GM23338 (cell line): ENCODE results near the gene CCDC3. TPM values are rescaled to one million over a fixed set of nuclear protein-coding genes. Genes with fewer than 3 reads are reported as not detected.

ENCODE experiments used
- ATAC-seq: fragments of 200-7000 bp; cut with Tn5 transposase; 3 replicates; pipeline ENCODE4 v1.9.1; 2020
- DNase-seq: peaks from one replicate; pipeline ENCODE4 v3.0.0-alpha.2; 2015; ENCODE audit warnings: low spot score
- H2AFZ ChIP-seq: fragments of 200-600 bp; sonication (generic); 2 replicates; pipeline ENCODE4 v1.8.0; 2016; ENCODE audit warnings: antibody characterized with exemption, mild to moderate bottlenecking, moderate library complexity
- H3F3A ChIP-seq: fragments of 200-600 bp; sonication (generic); replicated peaks from 2 replicates; pipeline ENCODE4 v1.8.0; 2017; ENCODE audit warnings: antibody characterized with exemption, mixed run types, low read depth
- H3K27ac ChIP-seq: fragments of 200-600 bp; sonication (generic); 2 replicates; pipeline ENCODE4 v1.6.1; 2016; ENCODE audit warnings: low read depth
- H3K27me3 ChIP-seq: fragments of 200-600 bp; sonication (generic); 2 replicates; pipeline ENCODE4 v1.8.0; 2016; ENCODE audit warnings: mild to moderate bottlenecking, mixed run types, moderate library complexity; ENCODE audit not compliant: insufficient read depth
- H3K36me3 ChIP-seq: fragments of 200-600 bp; sonication (generic); 2 replicates; pipeline ENCODE4 v1.8.0; 2016; ENCODE audit warnings: mild to moderate bottlenecking; ENCODE audit not compliant: insufficient read depth
- H3K4me1 ChIP-seq: fragments of 200-600 bp; sonication (generic); 2 replicates; pipeline ENCODE4 v1.8.0; 2016; ENCODE audit warnings: mild to moderate bottlenecking, moderate library complexity; ENCODE audit not compliant: insufficient read depth
- H3K4me2 ChIP-seq: fragments of 200-600 bp; sonication (generic); 2 replicates; pipeline ENCODE4 v1.7.1; 2017; ENCODE audit warnings: mixed run types
- H3K4me3 ChIP-seq: fragments of 200-600 bp; sonication (generic); 2 replicates; pipeline ENCODE4 v1.6.1; 2016; ENCODE audit warnings: mixed run types
- H3K79me2 ChIP-seq: fragments of 200-600 bp; sonication (generic); replicated peaks from 2 replicates; pipeline ENCODE4 v1.8.0; 2017; ENCODE audit warnings: mild to moderate bottlenecking; ENCODE audit not compliant: insufficient read depth
- H3K9me2 ChIP-seq: fragments of 200-600 bp; sonication (generic); 2 replicates; pipeline ENCODE4 v1.8.0; 2017; ENCODE audit not compliant: insufficient read depth
- H4K20me1 ChIP-seq: fragments of 200-600 bp; sonication (generic); replicated peaks from 2 replicates; pipeline ENCODE4 v1.8.0; 2017; ENCODE audit warnings: mild to moderate bottlenecking; ENCODE audit not compliant: insufficient read depth
- H3K27ac Mint-ChIP-seq: 2 replicates; pipeline ENCODE4 v1.8.0; 2020; ENCODE audit warnings: inconsistent platforms, mild to moderate bottlenecking, moderate library complexity, mixed read lengths
- H3K27me3 Mint-ChIP-seq: 3 replicates; pipeline ENCODE4 v1.8.0; 2022; ENCODE audit warnings: low read depth, mild to moderate bottlenecking, moderate library complexity, mixed read lengths, inconsistent platforms; ENCODE audit not compliant: insufficient read depth, poor library complexity
- H3K36me3 Mint-ChIP-seq: 3 replicates; pipeline ENCODE4 v1.8.0; 2021; ENCODE audit warnings: low read depth, mild to moderate bottlenecking, inconsistent platforms, moderate library complexity, mixed read lengths
- H3K4me1 Mint-ChIP-seq: 3 replicates; pipeline ENCODE4 v1.8.0; 2020; ENCODE audit warnings: mild to moderate bottlenecking, inconsistent platforms, mixed read lengths
- H3K4me3 Mint-ChIP-seq: 3 replicates; pipeline ENCODE4 v1.8.0; 2021; ENCODE audit warnings: moderate library complexity, mild to moderate bottlenecking, inconsistent platforms, mixed read lengths
- H3K9me3 Mint-ChIP-seq: 3 replicates; pipeline ENCODE4 v1.8.0; 2020; ENCODE audit warnings: moderate library complexity, mild to moderate bottlenecking, inconsistent platforms, mixed read lengths
- CREB1 ChIP-seq: fragments of 250-450 bp; sonication (Bioruptor Pico); IDR thresholded peaks from 2 replicates; pipeline ENCODE4 v1.5.0; 2020; ENCODE audit warnings: low read depth, mild to moderate bottlenecking, moderate library complexity
- CTCF ChIP-seq, 2 experiments: fragments of 200-600 bp in 1 of 2; sonication (generic) in 1 of 2; conservative IDR thresholded peaks; 2 replicates each; pipeline versions ENCODE4 v1.5.1 to v1.6.1; 2016 to 2017; ENCODE audit warnings: antibody characterized with exemption in 2 of 2, low read depth in 2 of 2, mild to moderate bottlenecking in 2 of 2, moderate library complexity in 1 of 2
- ETS1 ChIP-seq: IDR thresholded peaks from 2 replicates; pipeline ENCODE4 v1.6.1; 2016; ENCODE audit warnings: antibody characterized with exemption
- EZH2phosphoT487 ChIP-seq: fragments of 200-600 bp; sonication (generic); IDR thresholded peaks from one replicate; pipeline ENCODE4 v1.8.1; 2018; ENCODE audit warnings: antibody characterized with exemption; ENCODE audit not compliant: unreplicated experiment
- JUNB ChIP-seq: IDR thresholded peaks from one replicate; pipeline ENCODE4 v1.6.1; 2016; ENCODE audit warnings: antibody characterized with exemption; ENCODE audit not compliant: unreplicated experiment
- NANOG ChIP-seq: IDR thresholded peaks from 2 replicates; pipeline ENCODE4 v1.6.1; 2016; ENCODE audit warnings: antibody characterized with exemption, borderline replicate concordance
- REST ChIP-seq: IDR thresholded peaks from one replicate; pipeline ENCODE4 v1.6.1; 2018; ENCODE audit warnings: antibody characterized with exemption; ENCODE audit not compliant: unreplicated experiment
- STAT1 ChIP-seq: IDR thresholded peaks from one replicate; pipeline ENCODE4 v1.6.1; 2016; ENCODE audit warnings: antibody characterized with exemption; ENCODE audit not compliant: unreplicated experiment
- ZNF114 ChIP-seq: fragments of 250-450 bp; sonication (Bioruptor Pico); IDR thresholded peaks from 2 replicates; pipeline ENCODE4 v1.5.0; 2020; ENCODE audit warnings: mild to moderate bottlenecking, moderate library complexity
- ZNF331 ChIP-seq: fragments of 250-450 bp; sonication (Bioruptor Pico); IDR thresholded peaks from 2 replicates; pipeline ENCODE4 v1.5.0; 2020; ENCODE audit warnings: low read depth, mild to moderate bottlenecking, moderate library complexity
- polyA plus RNA-seq: library from polyadenylated mRNA; unstranded; fragments of >200 nt; fragmentation: Nextera tagmentation; extraction: Ambion mirVana; gene quantifications from 2 replicates; pipeline ENCODE4 v1.2.1, GENCODE V29; 2016
- total RNA-seq: library from RNA; depleted of rRNA; stranded (reverse); fragments of >200 nt; shearing (Covaris generic); gene quantifications from 2 replicates; pipeline ENCODE4 v1.2.3, GENCODE V29; 2014

Gene CCDC3
- total and polyA plus RNA-seq, 2 experiments from 2014 or later: 1.4 to 5.2 TPM

- H3K9me2 ChIP-seq: peaks cover 4% of the 10 kb centered on the region; the same call in 1 of the 2 replicates
- no peak overlapping the region for H3K4me3 ChIP-seq
- H3K27ac ChIP-seq: no peak overlapping the region
- H3K79me2 ChIP-seq: no peaks in the 10 kb centered on the region
- Mint-ChIP-seq H3K36me3 (peaks cover 2% of the 10 kb centered on the region; the same call in 1 of the 3 replicates), H3K4me3 (no peak overlapping the region), H3K27ac (no peak overlapping the region), H3K9me3 (peaks cover 15% of the 10 kb centered on the region), H3K4me1 (peaks cover 14% of the 10 kb centered on the region), H3K27me3 (peaks cover 6% of the 10 kb centered on the region)
- H2AFZ ChIP-seq: no peak overlapping the region
- H3F3A ChIP-seq: peaks cover 5% of the 10 kb centered on the region; the same call in 1 of the 2 replicates
- H3K36me3 ChIP-seq: no peaks in the 10 kb centered on the region
- H3K4me2 ChIP-seq: no peak overlapping the region
- TF ChIP-seq CREB1 (CRISPR knock-in tag) (no peak), ZNF114 (CRISPR knock-in tag) (no peak), STAT1 (no peak), ETS1 (no peak), CTCF (conservative IDR thresholded peaks at IDR 0.05; ENCODE audit: low read depth in 2 of 2) (no peak), JUNB (no peak), ZNF331 (CRISPR knock-in tag) (no peak), REST (no peak)
- no peaks in the 10 kb centered on the region for H4K20me1 ChIP-seq
- H3K27me3 ChIP-seq: no peaks in the 10 kb centered on the region
- ATAC-seq: no peak
- no peak for DNase-seq
- H3K4me1 ChIP-seq: peaks cover 14% of the 10 kb centered on the region
Observed at GRCh38 chr10:13043520-13043919, 42.0 kb upstream of the CCDC3 start.

GRCh38 chr10:13039761-13040160 lies 38.2 kb upstream of the CCDC3 start:
- ATAC-seq (no peak), DNase-seq (no peak)
- Mint-ChIP-seq H3K9me3 (peaks cover 15% of the 10 kb centered on the region), H3K27me3 (peaks cover 5% of the 10 kb centered on the region), H3K4me1 (peaks cover 2% of the 10 kb centered on the region; the same call in 1 of the 3 replicates), H3K27ac (no peak overlapping the region), H3K36me3 (peaks cover 2% of the 10 kb centered on the region; the same call in 1 of the 3 replicates), H3K4me3 (no peak overlapping the region)
- Histone ChIP-seq H3K27ac (no peak overlapping the region), H3K36me3 (no peaks in the 10 kb centered on the region), H3K4me3 (no peak overlapping the region), H3K4me2 (no peak overlapping the region), H2AFZ (no peak overlapping the region), H3K27me3 (no peaks in the 10 kb centered on the region), H3K9me2 (peaks cover 4% of the 10 kb centered on the region; the same call in 1 of the 2 replicates), H4K20me1 (no peaks in the 10 kb centered on the region), H3K4me1 (no peaks in the 10 kb centered on the region), H3K79me2 (no peaks in the 10 kb centered on the region), H3F3A (no peaks in the 10 kb centered on the region)
- TF ChIP-seq NANOG (no peak), JUNB (no peak), ETS1 (no peak), REST (no peak), STAT1 (no peak), CREB1 (CRISPR knock-in tag) (no peak), EZH2phosphoT487 (no peak), CTCF (conservative IDR thresholded peaks at IDR 0.05; ENCODE audit: low read depth in 2 of 2) (no peak)
